ENCODE measurements around the gene INTS6.

INTS6 gene

GRCh38 chr13:51322826-51323225, 130.0 kb downstream of the INTS6 start:
- DNase-seq (ENCODE audit: low read depth in 2 of 2): no peak
- H3K4me3 ChIP-seq (replicated peaks in 1 of 2; ENCODE audit: low read depth in 2 of 2, low read length in 2 of 2): no peak overlapping the region
- no peak for TF ChIP-seq CTCF (IDR thresholded peaks at IDR 0.05; ENCODE audit: low read depth, low read length)

GRCh38 chr13:51321836-51322235, 131.0 kb downstream of the INTS6 start:
- H3K4me3 ChIP-seq (replicated peaks in 1 of 2; ENCODE audit: low read depth in 2 of 2, low read length in 2 of 2): no peak overlapping the region
- no peak for TF ChIP-seq CTCF (IDR thresholded peaks at IDR 0.05; ENCODE audit: low read depth, low read length)
- DNase-seq (ENCODE audit: low read depth in 2 of 2): no peak

- no peak for DNase-seq (ENCODE audit: low read depth in 2 of 2)
- no peak for TF ChIP-seq CTCF (IDR thresholded peaks at IDR 0.05; ENCODE audit: low read depth, low read length)
- H3K4me3 ChIP-seq (replicated peaks in 1 of 2; ENCODE audit: low read depth in 2 of 2, low read length in 2 of 2): no peak overlapping the region
Measured at GRCh38 chr13:51318876-51319275, 134.0 kb downstream of the INTS6 start.

- no peak for DNase-seq (ENCODE audit: low read depth in 2 of 2)
- TF ChIP-seq CTCF (IDR thresholded peaks at IDR 0.05; ENCODE audit: low read depth, low read length): no peak
Measured at GRCh38 chr13:51318015-51318414, 134.8 kb downstream of the INTS6 start.

GRCh38 chr13:51317262-51317661, 135.6 kb downstream of the INTS6 start:
- peak in 1 of 2 donors; percentile 68 for DNase-seq (ENCODE audit: low read depth in 2 of 2)
- no peak for TF ChIP-seq CTCF (IDR thresholded peaks at IDR 0.05; ENCODE audit: low read depth, low read length)
- no peak overlapping the region for H3K4me3 ChIP-seq (replicated peaks in 1 of 2; ENCODE audit: low read depth in 2 of 2, low read length in 2 of 2)

More at GRCh38 chr13:51318015-51318414, 134.8 kb downstream of the INTS6 start:
- no peak overlapping the region for H3K4me3 ChIP-seq (replicated peaks in 1 of 2; ENCODE audit: low read depth in 2 of 2, low read length in 2 of 2)

- TF ChIP-seq CTCF (IDR thresholded peaks at IDR 0.05; ENCODE audit: low read depth, low read length): no peak
- no peak for DNase-seq (ENCODE audit: low read depth in 2 of 2)
- no peak overlapping the region for H3K4me3 ChIP-seq (replicated peaks in 1 of 2; ENCODE audit: low read depth in 2 of 2, low read length in 2 of 2)
Measured at GRCh38 chr13:51313619-51314018, 139.2 kb downstream of the INTS6 start.

- TF ChIP-seq CTCF (IDR thresholded peaks at IDR 0.05; ENCODE audit: low read depth, low read length): no peak
- no peak overlapping the region for H3K4me3 ChIP-seq (replicated peaks in 1 of 2; ENCODE audit: low read depth in 2 of 2, low read length in 2 of 2)
- DNase-seq (ENCODE audit: low read depth in 2 of 2): no peak
Measured at GRCh38 chr13:51311957-51312520, 140.8 kb downstream of the INTS6 start.
